Stimulated activated CD4-positive, alpha-beta T cell treated with anti-CD3 and anti-CD28 coated beads, Interleukin-15, amount 100 ng/mL, for 1 hour (primary cell): ENCODE data around the gene TMEM30A.
A peak's percentile ranks its signal among the peaks of the same experiment; 100 is the strongest.

Experiments used
- DNase-seq, 2 donors: peaks; one replicate each; pipeline ENCODE4 v3.0.0-alpha.2; 2020; ENCODE audit warnings: low read depth in 1 of 2, low spot score in 1 of 2

The TMEM30A gene

GRCh38 chr6:75266716-75267291, 17.8 kb downstream of the TMEM30A start:
- DNase-seq, result no peak

GRCh38 chr6:75263401-75263750, 21.2 kb downstream of the TMEM30A start:
- DNase-seq, result no peak

GRCh38 chr6:75262716-75263400, 21.7 kb downstream of the TMEM30A start:
- no peak for DNase-seq

GRCh38 chr6:75261299-75261698, 23.3 kb downstream of the TMEM30A start:
- DNase-seq, result no peak

- no peak for DNase-seq
Measured at GRCh38 chr6:75257343-75258087, 27.1 kb downstream of the TMEM30A start.

GRCh38 chr6:75250552-75250951, 34.0 kb downstream of the TMEM30A start:
- no peak for DNase-seq

- DNase-seq, result no peak
Measured at GRCh38 chr6:75249837-75250236, 34.8 kb downstream of the TMEM30A start.

DNA sequence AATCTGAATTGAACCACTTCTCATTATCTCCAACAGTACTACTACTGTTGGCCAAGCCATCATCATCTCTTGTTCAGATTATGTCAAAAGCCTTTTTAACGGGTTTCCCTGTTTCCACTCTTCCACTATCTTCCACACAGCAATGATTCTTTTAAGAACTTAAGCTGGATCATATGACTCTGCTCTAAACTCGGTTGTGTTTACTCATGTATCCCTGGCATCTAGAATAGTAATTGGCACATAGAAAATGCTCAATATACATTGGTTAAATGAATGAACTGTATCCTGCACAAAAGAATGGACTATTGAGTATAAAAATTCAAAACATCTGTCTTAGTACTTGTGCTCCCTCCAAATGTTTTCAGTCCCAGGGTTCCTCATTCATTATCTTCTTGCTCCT, 38.2 kb downstream of the TMEM30A start:
- DNase-seq, result no peak

- DNase-seq, result no peak
Measured at GRCh38 chr6:75244063-75244584, 40.5 kb downstream of the TMEM30A start.

GRCh38 chr6:75243333-75244062, 41.1 kb downstream of the TMEM30A start, which contains the start of gene COX7A2:
Gene COX7A2, minus strand, starts transcription at chr6:75243801. Its CDS starts 67 bp downstream, at chr6:75243734.
- DNase-seq, result peak; percentile 52 to 61

DNA sequence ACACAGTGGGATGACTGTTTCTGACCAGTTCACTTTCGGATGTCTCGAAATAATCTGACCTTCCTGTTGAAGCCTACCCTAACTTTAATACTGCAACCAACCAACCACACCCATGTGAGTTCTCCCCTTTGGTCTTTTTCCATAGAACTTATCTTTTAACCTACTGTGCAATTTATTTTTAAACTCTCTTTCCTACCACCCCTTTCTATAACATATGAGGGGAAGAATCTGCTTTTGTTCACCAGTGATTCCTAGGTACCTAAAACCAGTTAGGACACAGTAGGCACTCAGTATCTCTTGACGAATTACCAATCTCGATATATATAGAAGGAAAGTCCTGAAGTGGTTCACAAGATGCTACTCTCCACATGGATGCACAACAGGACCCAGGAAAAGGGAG, 48.0 kb downstream of the TMEM30A start:
- no peak for DNase-seq

DNA sequence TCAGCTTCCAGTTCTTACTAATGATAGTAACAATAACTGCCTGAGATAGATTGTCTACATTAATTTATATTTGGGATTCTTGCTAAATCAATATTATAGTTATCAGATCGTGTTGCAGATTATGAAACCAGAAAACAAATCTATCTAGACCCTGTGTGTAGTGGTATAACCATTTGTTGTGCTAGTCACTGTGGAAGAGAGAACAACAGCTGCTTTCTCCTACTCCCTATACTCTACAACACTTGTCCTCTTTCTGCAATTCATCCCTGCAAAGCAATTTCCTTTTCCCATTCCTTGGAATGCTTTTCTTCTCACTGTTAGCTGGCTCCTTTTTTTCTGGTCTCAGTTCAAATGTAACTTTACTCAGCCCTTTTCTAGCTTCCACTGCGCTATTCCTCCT, 49.3 kb downstream of the TMEM30A start:
- no peak for DNase-seq

DNA sequence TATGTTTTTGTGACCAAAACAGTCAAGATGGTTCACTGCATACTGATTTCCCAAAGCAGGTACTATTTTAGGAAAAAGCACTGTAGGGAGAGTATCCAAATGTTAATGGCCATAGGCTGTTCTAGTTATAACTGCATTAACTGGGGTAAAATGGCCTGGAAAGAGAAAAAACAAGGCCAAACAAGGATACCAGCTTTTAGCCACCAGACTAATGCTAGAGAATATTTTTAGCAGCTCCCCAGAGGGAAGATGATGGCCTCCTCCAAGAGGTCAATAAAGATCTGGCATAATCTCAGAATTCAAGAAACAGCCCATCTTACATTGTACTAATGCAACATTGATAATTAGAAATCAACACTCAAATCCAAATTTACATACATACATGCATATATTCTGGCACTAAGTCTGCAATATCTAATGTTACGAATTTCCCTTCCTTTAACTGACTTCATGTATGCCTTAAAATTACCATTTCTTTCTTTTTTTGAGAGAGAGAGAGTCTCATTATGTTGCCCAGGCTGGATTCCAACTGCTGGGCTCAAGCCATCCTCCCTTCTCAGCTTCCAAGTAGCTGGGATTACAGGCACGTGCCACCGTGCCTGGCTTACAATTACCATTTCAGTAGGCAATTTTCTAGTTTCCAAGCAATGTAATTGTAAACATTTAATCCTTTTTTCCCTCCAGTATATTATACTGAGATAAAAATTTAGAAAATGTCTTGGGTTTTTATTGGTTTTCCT, 50.3 kb downstream of the TMEM30A start:
- no peak for DNase-seq

- no peak for DNase-seq
Measured at GRCh38 chr6:75233092-75233615, 51.4 kb downstream of the TMEM30A start.

DNA sequence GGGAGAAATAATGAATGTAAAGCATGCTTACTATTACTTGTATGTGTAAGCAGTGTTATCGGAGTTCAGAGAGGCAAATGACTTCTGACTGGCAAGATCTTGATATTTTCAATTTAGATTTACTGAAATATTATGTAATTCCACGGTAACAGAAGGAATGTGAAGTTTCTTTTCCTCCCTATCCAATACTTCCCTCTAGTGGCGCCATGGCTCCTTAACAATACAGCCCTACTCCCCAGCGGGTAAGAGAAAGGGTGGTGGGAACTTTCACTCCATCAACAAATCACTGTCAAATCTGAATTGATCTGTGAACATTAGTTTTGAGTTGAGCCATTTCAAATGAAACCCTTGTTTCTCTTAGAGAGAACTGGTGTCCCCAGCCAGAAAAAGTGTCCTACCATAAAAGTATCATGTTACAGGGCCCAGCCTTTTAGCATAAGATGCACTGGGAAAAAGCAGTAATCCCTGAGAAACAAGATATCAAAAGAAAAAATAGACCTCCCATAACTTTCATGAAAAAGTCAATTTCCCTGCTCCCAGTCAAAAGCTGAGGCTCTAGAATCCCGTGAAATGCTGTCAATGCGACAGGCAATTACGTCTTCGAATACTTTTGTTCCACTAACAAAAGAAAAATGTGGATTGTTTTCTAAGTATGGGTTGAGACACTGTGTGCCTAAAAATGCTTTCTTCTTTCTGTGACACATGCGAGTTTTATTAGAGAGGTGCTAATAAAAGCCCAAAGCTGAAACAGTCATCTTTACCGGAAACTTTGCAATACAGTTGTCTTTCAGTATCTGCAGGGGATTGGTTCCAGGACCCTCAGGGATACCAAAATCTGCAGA, 53.9 kb downstream of the TMEM30A start:
- no peak for DNase-seq

- no peak for DNase-seq
Measured at GRCh38 chr6:75224303-75224926, 60.2 kb downstream of the TMEM30A start.

GRCh38 chr6:75223428-75223827, 61.2 kb downstream of the TMEM30A start:
- no peak for DNase-seq

DNA sequence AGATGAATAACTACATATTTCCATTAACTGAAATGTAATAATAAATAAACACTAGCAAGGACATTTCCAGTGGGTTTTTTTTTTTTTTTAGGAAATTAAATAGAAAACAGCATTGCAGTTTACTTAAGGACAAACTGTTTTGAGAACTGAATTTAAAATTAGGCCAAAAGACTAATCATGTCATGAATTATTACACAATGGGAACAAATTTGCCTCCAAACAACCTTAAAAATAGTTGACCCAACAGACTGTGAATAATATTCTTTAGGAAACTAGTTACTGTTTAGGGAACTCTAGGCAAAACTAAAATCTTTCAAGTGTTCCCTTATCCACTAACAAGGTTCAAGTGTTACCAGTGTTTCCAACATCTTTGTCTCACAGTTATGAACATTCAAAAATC, 62.3 kb downstream of the TMEM30A start:
- DNase-seq, result no peak

- DNase-seq, result no peak
Measured at GRCh38 chr6:75221116-75221515, 63.5 kb downstream of the TMEM30A start.
